Measurements from ENCODE around the gene KLK7.
"Not testable (repeated sequence)": the region's sequence is repeated elsewhere in the genome, so short reads cannot be mapped to it uniquely, and the experiment has no call there.

Gene KLK7

DNA sequence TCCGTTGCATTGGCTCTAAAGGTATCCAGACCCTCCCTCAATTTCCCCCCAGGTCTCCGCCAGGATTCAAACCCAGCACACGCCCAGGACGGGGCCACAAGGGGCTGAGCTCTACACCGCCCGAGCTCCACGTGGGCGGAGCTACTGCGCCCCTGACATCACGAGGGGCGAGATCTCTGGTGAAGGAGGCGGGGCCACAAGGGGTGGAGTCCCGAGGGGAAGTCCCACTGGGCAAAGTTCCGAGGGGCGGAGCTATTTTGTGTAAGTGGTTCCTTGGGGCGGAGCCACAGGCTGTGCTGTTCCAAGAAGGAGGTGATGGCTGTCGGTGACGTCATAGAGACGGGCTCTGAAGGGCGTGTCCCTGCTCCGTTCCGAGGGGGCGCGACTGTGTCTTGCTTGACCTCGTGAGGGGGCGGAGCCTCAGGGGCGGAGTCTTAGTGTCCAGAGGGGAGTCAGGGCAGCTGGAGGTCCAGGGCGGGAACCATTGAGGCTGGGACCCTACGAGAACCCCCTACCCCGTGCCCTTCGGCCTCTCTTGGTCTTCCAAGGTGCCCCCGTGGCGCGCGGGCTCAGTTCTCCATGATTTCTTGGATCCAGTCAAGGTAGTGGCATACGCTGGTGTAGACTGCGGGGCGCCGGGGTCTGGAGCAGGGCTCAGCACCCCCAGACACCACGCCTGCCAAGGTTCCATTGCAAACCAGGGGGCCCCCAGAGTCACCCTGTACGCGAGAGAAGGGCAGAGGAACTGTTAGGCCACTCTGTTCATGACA, 19.0 kb upstream of the KLK7 start:
- no peak for TF ChIP-seq ZNF274 (IDR thresholded peaks at IDR 0.05; ENCODE audit: low read depth, low read length)
- H3K4me3 ChIP-seq (ENCODE audit: low read length): no peak overlapping the region

DNA sequence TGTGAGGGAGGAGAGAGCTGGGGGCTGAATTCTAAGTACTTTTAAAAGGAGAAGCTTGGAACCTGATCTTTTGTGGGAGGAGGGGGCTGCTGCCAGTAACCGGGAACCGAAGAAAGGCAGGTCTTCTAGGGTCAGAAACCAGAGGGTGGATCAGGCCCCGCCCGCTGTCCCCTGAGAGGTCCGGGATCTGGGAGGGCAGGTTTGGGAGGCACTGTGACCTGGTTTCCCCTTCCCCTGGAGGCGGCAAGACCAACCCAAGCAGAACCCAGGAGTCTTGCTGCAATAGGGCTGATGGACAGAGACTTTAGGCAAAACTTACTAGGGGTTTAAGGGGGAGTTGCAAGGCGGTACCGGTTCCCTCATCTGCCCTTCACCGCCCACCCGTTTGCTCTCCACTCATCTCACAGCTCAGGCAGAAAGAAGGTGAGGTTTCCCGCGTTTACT, 18.4 kb upstream of the KLK7 start:
- no peak overlapping the region for H3K4me3 ChIP-seq (ENCODE audit: low read length)
- TF ChIP-seq ZNF274 (IDR thresholded peaks at IDR 0.05; ENCODE audit: low read depth, low read length): no peak

DNA sequence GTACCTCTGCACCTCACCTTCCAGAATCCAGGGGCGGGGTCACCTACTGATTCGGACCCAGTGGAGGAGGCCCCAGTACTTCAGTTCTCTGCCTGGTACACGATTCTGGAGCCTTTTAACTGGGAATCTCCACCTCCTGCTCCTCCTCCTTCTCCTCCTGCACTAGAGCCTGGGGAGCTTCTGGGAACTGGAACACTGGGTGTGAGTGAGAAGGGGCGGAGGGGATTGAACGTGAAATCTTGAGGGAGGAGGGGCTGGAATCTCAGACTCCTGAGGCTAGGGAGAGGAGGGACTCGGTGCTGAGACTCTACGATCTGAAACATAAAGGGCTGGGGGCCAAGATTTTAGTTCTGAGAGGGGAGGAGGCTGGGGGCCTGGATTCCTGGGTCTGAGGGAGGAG, 17.8 kb upstream of the KLK7 start, which contains the start of gene KLK8:
Gene KLK8 (minus strand): TSS at position 90 of the 400 bp plus-strand sequence. CDS start 437 bp downstream, outside the sequence.
- H3K4me3 ChIP-seq (ENCODE audit: low read length): no peak within 1 kb of the TSS
- no peak for TF ChIP-seq ZNF274 (IDR thresholded peaks at IDR 0.05; ENCODE audit: low read depth, low read length)

DNA sequence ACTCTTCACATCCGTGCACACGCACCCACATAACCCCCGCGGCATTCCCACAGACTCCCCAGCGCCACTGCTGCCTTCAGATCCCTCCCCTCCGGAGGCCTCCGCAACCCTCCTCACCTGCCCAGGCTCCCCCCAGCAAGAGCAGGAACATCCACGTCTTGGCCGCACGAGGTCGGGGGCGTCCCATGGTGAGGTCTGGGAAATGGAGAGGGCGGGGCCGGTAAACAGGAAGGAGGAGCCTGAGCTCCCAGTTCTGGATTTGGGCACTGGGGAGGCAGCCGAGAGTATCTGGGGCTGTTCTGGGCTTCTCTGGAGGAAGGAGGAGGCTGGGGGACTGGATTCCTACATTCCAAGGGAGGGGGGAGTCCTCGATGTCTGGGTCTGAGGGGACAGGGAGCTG, 17.3 kb upstream of the KLK7 start:
- H3K4me3 ChIP-seq (ENCODE audit: low read length): no peak overlapping the region
- TF ChIP-seq ZNF274 (IDR thresholded peaks at IDR 0.05; ENCODE audit: low read depth, low read length): no peak

DNA sequence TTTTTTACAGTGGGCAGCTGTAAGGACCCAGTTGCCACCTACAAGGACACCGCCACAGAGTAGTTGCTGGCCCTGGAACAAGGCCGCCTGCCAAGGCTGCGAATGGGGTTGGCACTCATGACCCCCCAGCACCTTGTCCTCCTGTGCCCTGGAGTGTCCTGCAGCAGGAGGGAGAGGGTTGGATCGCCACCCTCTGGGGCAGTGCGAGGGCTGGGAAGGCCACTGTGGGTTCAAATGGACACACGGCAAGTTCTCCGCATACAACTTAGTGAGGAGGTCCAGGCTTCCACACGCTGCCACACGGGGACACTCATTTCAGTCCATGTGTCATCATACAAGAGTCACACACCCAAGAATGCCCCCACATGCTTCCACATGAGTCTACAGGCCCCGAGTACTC, 16.7 kb upstream of the KLK7 start:
- no peak overlapping the region for H3K4me3 ChIP-seq (ENCODE audit: low read length)
- TF ChIP-seq ZNF274 (IDR thresholded peaks at IDR 0.05; ENCODE audit: low read depth, low read length): no peak

DNA sequence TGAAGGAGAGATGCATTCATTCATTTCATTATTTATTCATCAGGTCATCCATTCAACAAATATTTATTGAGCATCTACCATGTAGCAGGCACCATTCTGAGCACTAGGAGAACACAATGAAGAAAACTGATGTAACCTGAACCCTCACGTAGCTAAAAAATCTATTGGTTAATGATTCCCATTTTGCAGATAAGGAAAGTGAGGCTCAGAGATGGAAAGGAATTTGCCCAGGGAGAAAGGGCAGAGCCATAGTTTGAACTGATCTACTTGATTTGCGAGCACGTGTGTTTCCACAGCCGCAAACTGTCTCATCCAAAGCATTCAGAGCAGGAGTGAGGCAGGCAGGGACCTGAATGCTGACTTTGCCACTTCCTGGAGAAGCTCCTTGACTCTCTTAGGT, 15.0 kb upstream of the KLK7 start:
- TF ChIP-seq ZNF274 (IDR thresholded peaks at IDR 0.05; ENCODE audit: low read depth, low read length): no peak
- H3K4me3 ChIP-seq (ENCODE audit: low read length): no peak overlapping the region

DNA sequence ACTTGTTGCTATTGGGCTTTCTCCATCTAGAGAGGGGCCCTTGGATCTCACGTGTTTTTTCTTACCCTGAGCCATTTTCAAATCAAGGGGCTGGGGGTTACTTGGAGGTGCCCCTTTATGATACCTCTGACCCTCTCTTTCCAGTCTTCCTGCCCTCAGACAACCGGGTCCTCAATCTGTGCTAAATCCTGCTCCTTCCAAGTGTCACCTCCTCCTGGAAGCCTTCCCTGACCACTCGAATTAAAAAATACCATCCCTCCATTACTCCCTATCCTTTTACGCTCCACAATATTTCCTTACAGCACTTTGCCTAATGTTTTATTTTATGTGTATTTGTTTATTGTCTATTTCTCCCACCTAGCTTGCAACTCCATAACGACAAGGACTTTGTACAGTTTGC, 14.3 kb upstream of the KLK7 start:
- TF ChIP-seq ZNF274 (IDR thresholded peaks at IDR 0.05; ENCODE audit: low read depth, low read length): no peak
- H3K4me3 ChIP-seq (ENCODE audit: low read length): no peak overlapping the region

DNA sequence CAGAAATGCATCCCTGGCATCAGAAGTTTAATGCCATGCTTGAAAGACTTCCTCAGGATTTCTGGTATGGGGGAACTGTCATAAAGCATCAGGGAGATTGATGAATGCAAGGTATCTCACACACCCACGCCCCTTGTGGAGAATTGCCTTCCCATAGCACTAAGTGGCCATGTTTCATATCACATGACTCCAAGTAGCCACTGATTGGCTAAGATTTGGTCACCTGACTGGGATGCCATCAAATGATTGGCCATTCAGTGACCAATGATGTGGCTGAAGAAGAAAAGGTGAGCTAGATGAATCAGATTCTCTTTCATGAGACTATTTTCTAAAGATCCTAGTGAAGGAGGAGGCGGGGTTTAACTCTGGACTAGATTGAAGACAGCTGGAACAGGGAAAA, 10.4 kb upstream of the KLK7 start:
- TF ChIP-seq ZNF274 (IDR thresholded peaks at IDR 0.05; ENCODE audit: low read depth, low read length): no peak
- H3K4me3 ChIP-seq (ENCODE audit: low read length): no peak overlapping the region

DNA sequence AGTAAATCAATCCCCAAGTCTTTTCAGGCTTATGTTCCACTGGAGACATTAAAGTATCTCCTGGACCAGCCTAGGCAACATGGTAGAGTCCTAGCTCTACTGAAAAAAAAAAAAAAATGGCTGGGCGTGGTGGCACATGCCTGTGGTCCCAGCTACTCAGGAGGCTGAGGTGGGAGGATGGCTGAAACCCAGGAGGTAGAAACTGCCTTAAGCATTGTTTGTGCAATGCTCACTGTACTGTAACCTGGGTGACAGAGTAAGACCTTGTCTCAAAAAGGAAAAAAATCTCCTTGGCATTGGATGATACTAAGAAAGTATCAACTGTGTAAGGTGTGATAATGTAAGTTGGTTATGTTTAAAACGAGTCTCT, 8.9 kb upstream of the KLK7 start:
- no peak for TF ChIP-seq ZNF274 (IDR thresholded peaks at IDR 0.05; ENCODE audit: low read depth, low read length)

DNA sequence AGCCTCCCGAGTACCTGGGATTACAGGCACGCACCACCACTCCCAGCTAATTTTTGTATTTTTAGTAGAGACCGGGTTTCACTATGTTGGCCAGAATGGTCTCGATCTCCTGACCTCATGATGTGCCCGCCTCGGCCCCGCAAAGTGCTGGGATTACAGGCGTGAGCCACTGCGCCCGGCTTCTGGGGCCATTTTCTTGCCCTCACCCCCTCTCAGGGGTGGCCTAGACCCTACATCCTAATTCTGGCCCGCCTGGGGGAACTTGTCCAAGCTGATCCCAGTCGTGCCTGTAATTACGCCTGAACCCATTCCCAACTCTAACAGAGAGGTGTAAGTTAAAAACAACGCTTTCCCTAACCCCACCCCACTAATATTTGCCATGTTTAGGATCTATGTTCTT, 699 bp upstream of the KLK7 start:
- H3K4me3 ChIP-seq (ENCODE audit: low read length): not testable (repeated sequence)

More for the DNA sequence above, 8.9 kb upstream of the KLK7 start:
- H3K4me3 ChIP-seq (ENCODE audit: low read length): no peak overlapping the region

DNA sequence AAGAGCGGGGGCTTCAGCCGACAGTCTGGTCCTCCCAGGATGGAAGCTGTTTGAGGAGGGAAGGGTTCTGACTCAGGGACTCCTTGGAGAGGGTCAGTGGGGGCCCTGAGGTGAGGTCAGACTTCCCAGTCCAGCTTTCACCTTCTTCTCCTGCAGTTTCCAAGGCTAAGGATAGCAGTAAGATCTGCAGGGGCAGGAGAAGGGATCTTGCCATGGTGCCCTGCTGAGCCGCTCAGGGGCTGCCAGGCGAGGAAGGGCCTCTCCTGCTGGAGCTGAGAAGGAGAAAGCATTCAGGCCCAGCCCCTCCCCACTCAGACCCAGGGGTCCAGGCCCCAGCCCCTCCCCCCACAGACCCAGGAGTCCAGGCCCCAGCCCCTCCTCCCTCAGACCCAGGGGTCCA, 1.5 kb downstream of the KLK7 start:
- TF ChIP-seq ZNF274 (IDR thresholded peaks at IDR 0.05; ENCODE audit: low read depth, low read length): no peak

DNA sequence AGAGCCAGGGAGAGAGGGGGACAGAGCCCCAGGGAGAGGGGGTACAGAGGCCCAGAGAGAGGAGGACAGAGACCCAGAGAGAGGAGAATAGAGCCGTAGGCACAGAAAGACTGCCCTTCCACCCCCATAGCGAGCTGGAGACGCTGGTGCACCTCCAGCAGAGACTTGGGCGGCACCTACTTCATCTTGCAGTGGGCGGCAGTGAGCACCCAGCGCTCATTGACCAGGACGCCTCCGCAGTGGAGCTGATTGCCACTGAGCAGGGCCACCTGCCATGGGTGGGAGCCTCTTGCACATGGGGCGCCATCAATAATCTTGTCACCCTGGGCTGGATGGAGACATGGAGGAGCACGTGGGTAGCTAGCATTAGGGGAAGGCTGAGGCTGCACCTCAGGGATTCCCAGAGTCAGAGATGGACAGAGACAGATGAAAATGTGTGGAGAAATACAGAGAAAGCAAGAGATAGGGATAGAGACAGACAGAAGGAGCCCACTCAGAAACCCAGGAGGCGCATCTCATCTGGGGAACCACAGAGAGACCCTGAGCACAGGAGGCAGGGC, 2.0 kb downstream of the KLK7 start:
- H3K4me3 ChIP-seq (ENCODE audit: low read length): no peak overlapping the region
- TF ChIP-seq ZNF274 (IDR thresholded peaks at IDR 0.05; ENCODE audit: low read depth, low read length): no peak

More for the DNA sequence above, 1.5 kb downstream of the KLK7 start:
- no peak overlapping the region for H3K4me3 ChIP-seq (ENCODE audit: low read length)

DNA sequence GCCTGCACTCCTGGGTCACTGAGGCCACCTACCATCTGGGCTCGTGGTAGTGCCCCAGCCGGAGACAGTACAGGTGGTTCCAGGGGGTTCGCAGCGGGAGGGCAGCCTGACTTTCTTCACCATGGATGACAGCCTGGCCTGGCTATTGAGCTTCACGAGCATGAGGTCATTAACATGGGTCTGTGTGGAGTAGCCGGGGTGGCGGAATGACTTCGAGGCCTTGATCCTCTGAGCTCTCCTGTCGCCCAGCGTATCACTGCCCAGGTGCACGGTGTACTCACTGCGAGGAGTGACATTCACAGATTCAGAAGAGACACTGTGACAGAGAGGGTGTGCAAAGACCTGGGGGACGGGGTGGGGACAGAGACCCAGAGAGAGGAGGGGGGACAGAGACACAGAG, 3.5 kb downstream of the KLK7 start:
- H3K4me3 ChIP-seq (ENCODE audit: low read length): no peak overlapping the region
- TF ChIP-seq ZNF274 (IDR thresholded peaks at IDR 0.05; ENCODE audit: low read depth, low read length): no peak

DNA sequence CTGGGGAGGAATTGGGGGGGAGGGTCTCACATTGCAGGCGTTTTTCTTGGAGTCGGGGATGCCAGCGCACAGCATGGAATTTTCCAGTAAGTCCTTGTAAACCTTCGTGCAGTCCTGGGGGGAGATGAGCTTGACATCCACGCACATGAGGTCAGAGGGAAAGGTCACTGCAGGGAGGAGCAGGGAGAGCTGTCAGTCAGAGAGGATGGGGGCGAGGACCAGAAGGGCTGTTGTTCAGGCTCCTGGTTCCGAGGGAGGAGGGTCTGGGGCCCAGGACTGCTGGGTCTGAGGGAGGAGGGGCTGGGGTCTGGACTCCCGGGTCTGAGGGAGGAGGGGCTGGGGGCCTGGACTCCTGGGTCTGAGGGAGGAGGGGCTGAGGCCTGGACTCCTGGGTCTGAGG, 4.0 kb downstream of the KLK7 start:
- no peak for TF ChIP-seq ZNF274 (IDR thresholded peaks at IDR 0.05; ENCODE audit: low read depth, low read length)
- H3K4me3 ChIP-seq (ENCODE audit: low read length): no peak overlapping the region

DNA sequence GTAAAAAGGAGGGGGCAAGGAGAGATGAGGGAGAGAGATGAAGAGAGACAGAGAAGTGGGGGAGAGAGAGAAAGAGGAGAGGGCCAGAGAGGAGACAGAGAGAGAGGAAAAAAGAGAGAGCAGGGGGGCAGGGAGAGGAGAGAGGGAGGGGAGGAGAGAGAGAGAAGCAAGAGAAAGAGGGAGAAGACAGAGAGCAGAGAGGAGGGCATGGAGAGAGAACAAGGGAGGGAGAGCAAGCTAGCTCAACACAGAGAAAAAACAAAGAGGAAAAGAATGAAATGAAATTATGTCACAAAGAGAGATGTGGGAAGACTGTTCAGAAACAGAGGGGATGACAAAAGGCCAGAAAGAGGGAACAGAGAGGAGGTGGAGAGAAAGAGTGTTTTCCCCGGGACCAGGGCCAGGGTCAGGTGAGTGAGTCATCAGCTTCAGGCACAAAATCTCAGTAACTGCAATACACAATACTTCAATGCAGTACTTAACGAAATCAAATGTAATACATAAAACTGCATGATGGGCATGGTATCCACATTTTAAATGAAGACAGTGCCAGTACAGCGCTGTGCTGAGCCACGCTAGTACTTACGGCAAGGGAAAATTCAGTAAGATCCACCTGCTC, 4.8 kb downstream of the KLK7 start:
- no peak for TF ChIP-seq ZNF274 (IDR thresholded peaks at IDR 0.05; ENCODE audit: low read depth, low read length)
- H3K4me3 ChIP-seq (ENCODE audit: low read length): no peak overlapping the region

All from GM08714 (cell line).